HG03442 (cell line): Measurements from ENCODE around the gene PSAPL1.
"Not testable (repeated sequence)": the region's sequence is repeated elsewhere in the genome, so short reads cannot be mapped to it uniquely, and the experiment has no call there.

Experiments
- ATAC-seq: cut with Tn5 transposase; IDR thresholded peaks from one replicate; pipeline ENCODE4 v1.9.1; 2021; ENCODE audit warnings: mild to moderate bottlenecking, moderate library complexity; ENCODE audit not compliant: unreplicated experiment

PSAPL1 gene

DNA sequence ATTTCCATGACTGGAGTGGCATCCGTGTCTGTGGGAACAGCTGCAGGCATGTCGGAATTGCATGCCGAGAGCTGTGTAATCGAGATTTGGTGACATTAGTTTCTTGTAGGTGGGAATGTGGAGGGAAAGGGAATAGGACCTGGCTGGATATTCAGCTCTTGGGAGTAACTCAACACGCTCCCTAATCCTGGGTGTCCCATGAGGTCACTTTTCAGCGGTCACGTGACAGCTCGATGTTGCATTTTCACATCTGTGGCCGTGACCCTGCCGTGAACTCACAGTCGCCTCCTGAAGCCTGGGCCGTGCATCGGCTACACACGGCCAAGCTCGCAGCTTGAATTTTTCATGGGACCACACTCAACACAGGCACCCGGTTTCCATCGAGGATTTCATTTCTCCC, 25.8 kb upstream of the PSAPL1 start:
- no peak for ATAC-seq

DNA sequence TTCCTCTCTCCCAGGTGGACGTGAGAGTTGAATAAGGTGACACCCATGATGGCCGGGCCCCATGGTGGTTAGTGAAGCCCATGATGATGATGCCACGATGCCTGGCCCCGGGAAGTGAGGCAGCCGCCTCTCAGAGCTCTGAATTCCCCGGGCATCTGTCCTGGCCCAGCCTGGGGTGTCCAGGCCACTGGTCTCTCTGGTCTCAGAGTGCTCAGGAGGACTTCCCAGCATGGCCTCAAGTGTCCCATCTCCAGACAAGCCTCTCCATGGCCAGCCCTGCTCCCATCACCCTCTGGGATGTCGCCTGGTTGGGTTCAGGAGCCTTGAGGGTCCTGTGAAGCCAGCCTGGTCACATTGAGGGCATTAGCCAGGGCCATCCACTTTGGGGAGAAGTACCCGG, 24.7 kb upstream of the PSAPL1 start:
- no peak for ATAC-seq

DNA sequence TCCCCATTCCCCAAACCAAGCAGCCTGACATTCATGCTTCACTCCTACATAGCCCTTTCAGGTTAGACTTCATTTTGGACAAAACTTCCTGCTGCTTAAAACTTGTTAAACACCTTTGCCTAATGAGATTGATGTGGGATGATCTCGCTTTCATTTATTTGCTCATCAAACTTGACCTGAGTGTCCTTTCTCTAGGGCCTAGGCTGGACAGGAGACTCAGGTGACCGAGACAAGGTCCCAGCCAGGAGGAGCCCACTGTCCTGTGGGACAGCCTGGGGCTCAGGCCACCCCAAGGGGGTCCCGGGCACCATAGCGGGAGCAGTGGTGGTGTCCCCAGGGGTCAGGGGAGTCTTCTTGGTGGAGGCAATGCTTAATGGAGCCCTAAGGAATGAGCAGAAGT, 23.7 kb upstream of the PSAPL1 start:
- ATAC-seq: no peak

DNA sequence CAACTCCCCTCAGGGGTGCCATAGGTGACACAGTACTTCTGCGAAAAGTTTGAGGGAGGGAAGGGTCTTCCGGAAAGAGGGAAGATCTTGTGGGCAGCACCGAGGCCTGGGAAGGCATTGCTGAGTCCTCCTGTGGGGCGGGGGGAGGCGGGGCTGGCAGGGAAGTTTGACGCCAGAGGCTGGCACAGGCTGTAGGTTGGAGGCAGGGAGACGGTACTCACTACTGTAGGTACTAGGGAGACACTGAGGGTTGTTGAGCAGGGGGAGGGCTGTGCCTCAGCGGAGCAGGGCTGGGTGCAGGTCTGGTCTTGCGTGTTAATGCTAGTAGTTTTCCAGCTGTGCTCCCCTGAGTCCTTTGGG, 23.3 kb upstream of the PSAPL1 start:
- ATAC-seq: no peak

DNA sequence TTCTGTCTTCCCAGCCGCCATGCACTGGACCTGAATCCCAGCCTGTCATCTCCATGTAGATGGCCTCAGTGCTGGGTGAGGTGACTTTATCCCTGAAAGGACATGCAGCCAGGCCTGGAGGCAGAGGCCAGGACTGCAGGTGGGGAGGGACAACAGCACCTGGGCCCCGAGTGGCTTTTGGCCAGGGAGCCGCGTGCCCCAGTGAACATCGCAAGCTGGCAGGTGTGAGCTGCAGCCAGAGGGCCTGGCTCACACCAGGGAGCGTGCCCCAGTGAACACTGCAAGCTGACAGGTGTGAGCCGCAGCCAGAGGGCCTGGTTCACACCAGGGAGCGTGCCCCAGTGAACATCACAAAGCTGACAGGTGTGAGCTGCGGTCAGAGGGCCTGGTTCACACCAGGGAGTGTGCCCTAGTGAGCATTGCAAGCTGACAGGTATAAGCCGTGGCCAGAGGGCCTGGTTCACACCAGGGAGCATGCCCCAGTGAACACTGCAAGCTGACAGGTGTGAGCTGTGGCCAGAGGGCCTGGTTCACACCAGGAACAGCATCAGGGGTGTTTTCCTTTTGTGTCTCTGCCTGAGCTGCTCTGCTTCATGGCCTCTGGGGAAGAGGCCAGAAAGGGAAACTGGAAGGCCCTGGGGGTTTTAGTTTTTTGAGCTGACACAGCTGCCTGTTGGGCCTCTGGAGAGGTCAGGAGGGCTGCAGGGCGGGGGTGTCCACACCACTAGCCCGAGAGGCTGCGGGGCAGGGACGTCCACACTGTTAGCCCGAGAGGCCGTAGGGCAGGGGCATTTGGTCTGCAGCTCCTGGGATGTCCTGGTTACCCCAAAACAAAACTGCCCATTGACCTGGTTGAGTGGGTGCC, 22.7 kb upstream of the PSAPL1 start:
- ATAC-seq: no peak

DNA sequence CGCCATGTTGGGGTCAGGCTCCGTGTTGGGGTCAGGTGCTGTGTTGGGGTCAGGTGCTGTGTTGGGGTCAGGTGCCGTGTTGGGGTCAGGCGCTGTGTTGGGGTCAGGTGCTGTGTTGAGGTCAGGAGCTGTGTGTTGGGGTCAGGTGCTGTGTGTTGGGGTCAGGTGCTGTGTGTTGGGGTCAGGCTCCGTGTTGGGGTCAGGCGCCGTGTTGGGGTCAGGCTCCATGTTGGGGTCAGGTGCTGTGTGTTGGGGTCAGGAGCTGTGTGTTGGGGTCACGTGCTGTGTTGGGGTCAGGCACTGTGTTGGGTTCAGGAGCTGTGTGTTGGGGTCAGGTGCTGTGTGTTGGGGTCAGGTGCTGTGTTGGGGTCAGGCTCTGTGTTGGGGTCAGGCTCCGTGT, 18.1 kb upstream of the PSAPL1 start:
- not testable (repeated sequence) for ATAC-seq

DNA sequence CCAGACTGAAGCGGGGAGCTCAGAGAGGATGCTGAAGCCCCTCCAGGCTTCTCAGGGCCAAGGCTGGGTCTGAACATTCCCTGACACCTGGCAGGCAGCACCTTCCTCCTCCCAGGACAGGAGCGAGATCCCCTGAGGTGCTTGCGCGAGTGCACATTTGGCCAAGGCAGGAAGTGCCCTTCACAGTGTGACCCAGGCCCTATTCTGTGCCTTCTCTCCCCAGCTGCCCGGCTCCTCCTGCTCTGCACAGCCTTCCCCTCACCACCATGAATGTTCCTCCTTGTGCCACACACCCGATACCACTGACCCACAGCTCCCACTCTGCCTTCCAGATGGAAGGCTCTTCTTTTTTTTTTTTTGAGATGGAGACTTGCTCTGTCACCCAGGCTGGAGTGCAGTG, 17.1 kb upstream of the PSAPL1 start:
- no peak for ATAC-seq

DNA sequence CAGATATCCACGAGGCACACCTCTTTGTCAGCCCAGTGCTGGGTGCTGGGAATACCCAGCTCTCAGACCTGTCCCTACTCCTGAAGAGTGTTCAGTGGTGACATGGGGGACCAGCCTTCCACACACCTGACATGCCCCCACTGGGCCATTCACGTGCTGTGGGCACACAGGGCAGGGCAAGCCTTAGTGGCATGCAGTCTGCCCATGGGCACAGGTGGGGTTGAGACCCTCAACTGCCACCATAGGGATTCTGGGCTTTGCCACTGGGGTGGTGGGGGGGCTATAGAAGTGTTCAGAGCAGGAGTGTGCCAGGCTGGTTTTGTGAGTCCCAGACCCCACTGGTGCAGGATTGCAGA, 16.7 kb upstream of the PSAPL1 start:
- ATAC-seq: no peak

DNA sequence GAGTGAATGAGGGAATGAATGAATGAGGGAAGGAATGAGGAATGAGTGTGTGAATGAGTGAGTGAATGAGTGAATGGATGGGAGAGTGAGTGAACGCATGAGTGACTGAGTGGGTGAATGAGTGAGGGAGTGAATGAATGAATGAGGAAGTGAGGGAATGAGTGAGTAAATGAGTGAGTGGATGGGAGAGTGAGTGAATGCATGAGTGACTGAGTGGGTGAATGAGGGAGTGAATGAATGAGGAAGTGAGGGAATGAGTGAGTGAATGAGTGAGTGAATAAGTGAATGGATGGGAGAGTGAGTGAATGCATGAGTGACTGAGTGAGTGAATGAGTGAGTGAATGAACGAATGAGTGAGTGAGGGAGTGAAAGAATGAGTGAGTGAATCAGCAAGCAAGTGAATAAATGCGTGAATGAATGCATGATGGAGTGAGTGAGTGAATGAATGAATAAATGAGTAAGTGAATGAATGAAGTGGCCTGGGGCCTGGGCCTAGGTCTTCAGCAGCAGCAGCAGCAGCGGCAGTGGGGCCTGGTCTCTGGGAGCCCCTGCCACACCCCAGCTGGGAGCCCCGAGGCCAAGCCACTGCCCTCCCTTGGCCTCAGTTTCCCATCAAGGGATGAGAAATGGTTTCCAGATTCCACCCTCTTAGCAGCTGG, 16.2 kb upstream of the PSAPL1 start:
- ATAC-seq: no peak

DNA sequence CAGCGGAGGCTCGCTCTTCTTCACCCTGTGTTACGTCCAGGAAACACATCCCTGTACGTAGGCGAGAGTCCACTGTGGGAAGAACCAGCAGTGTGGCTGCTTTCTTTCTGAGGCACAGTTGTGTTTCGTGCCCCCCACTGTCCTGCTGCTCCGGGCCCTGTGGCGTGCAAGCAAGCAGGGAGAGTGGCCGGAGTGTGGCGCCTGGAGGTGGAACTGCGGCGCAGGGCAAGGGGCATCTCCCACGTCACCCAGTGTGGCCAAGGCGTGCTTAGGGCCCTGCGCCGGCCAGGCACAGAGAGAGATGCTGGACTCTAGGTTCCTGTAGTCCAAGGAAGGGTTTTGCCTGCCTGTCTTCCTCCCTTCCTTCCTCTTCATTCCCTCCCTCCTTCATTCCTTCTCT, 13.3 kb upstream of the PSAPL1 start:
- no peak for ATAC-seq

DNA sequence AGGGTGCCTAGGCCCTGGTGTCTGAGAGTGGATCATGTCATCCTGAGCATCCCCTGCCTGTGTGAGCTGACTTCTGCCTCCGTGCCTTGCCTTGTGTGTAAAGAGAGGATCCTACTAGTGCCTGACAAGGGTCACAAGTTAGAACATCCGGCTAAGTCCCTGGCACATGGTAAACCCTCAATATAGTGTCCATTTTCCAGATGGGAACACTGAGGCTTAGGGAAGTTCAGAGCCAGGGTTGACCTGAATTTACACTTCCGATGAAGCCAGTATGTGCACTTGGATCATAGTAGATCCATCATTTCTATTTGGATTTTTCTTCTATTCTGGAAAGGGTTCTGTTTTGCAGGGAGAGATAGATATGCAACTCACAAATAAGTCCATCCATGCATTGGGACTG, 12.5 kb upstream of the PSAPL1 start:
- no peak for ATAC-seq

DNA sequence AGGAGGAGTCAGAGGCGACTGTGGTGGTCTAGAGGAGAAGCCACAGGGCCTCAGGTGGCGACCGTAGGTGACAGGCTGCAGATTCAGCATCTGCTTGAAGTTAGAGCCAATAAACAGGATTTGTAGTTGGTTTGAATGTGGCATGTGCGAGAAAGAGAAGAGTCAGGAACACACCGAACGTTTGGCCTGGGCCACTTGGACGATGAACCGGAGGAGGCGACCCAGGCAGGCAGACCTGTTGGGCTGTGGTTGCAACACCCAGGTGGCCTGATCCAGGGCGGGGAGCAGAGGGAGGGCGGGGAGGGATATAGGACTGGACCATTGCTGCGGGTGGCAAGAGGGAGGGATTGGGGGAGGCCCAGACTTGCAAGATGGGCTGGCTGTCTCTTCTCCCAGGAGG, 10.0 kb upstream of the PSAPL1 start:
- no peak for ATAC-seq

DNA sequence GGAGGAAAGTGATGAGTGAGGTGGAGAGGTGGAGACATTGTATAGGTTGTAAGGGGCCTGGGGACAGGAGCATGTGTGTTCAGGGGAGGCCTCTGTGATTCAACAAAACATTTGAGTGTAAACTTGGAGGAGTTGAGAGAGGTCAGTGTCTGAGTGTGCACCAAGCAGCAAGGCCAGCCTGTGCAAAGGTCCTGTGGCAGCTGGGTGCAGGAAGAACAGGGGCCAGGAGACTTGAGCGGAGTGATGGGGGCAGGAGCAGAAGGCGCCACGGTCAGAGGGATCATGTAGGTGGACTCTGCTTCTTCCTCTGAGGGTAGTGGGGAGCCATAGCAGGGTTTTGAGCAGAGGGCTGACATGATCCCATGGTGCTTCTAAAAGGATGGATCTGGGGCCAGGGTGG, 9.6 kb upstream of the PSAPL1 start:
- ATAC-seq: no peak

DNA sequence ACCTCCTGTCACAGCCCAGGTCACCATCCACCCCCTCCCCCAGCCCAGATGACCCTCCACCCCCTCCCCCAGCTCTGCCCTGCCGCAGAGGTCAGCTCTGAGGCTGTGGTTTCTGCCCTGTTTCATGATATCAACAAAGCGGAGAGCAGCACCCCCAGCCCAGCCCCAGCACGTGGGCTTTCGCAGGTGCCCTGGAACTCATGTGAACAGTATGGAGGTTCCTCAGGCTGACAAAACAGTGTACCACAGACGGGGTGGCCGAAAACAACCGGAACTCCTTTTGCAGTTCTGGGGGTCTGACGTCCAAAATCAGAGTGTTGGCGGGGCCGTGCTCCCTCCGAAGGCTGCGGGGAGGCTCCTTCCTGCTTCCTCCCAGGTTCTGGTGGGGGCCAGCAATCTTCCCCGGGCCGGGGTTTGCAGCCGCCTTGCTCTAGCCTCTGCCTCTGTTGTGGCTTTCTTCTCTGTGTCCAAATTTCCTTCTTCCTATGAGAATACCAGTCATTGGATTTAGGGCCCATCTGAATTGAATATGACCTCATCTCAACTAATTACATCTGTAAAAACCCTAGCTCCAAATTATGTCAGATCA, 7.9 kb upstream of the PSAPL1 start:
- ATAC-seq: no peak

DNA sequence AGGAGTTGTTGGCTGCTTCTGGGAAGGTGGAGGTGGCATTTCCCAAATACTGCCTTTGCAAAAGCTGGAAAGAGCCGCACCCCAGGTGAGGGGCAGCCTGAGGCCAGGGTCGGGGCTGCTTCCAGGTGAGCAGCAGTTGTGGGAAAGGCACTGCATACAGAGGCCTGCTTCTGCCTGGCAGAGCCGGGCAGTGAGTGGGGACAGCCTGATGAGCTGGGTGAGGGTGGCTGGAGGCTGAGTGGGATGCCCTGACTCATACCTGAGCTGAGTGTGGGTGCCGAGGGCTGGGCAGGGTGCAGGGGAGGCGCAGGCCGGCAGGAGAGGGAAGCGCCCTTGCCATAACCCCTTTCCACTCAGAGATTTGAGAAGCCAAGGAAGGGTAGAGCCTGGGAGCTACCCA, 6.5 kb upstream of the PSAPL1 start:
- no peak for ATAC-seq

DNA sequence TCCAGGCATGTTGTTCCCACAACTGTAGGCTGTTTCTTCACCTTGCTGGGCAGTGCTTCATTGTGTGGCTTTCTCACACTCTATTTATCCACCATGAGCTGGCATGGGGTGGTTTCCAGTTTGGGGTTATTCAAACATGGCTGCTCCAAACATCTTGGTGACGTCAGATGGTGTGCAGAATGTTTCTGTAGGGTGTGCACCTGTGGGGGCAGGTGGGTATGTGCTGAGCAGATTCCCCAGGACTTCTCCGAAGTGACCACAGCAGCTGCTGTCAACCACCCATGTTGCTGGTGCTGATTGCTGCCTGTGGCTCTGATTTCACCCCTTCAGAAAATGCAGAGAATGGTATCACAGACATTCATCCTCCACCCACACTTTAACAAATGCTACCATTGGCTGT, 5.0 kb upstream of the PSAPL1 start:
- no peak for ATAC-seq

DNA sequence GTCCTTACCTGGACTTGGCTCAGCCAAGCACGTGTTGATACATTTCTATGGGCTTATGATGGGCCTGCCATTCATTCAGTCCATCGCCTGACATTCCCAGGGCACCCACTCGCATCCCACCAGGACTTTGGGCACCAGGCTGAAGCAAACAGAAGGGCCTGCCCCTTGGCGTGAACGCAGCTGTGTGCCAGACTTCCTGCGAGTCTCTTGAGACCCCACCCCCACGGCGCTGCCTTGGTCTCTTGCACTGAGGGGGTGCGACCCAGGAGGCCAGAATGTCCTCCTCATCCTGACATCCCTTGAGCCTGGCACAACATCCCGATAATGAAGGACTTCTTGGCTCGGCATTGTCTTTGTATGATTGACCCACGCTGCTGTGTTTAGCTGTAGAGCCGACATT, 1.5 kb upstream of the PSAPL1 start:
- ATAC-seq: no peak

DNA sequence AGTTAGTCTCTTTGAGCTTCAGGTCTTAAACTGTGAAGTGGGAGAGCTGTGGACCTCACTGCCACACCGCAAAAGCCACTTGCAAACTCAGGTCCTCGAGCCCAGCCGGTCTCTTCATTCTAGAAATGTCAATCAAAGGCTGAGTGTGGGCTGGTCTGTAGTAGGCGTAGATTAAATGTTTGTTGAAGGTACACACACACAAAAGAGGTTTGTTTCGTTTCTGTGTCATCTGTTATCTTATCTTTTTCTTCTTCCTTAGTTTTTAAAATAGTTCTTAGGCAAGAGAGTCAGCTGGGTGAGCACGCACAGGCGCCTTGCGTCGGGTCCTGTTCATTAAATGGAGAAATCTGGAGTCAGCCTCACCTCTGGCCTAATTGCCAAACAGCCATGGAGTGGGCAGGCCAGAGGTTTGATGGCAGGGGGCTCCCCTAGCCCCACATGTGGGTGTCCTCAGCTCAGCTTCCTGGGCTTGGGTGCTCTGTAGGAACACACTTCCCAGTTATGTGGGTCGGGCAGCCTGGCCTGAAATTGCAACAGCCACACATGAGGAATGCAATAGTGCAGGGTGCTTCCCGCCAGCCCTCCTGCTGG, 836 bp upstream of the PSAPL1 start:
- ATAC-seq: no peak

DNA sequence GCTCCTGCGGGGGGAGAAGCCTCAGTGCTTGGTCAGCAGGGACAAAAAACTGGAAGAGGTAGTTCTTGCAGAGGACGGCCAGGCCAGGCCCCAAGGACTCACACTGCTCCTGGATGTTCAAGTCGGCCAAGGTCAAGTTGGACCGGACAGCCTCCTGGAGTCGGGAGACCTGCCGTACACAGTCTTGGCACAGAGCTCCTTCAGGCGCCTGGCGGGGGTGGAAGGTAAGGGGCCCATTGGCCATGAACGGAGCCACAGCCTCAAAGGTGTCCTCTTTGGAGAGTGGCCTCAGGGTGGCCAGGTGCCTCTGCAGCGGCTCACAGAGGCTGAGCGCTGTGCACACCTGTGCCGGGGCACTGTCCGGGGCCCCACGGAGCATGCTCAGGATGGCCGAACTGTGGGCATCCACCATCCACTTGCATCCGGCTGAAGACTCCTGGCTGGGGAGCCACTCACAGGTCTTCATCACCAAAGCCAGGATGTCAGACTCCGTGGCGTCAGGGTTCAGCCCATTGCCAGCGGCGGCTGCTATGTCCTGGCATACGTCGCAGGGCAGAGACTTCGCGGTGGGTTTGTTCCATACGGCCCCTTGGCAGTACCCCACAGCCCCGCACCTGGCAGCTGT, 477 bp downstream of the PSAPL1 start:
- ATAC-seq: no peak

DNA sequence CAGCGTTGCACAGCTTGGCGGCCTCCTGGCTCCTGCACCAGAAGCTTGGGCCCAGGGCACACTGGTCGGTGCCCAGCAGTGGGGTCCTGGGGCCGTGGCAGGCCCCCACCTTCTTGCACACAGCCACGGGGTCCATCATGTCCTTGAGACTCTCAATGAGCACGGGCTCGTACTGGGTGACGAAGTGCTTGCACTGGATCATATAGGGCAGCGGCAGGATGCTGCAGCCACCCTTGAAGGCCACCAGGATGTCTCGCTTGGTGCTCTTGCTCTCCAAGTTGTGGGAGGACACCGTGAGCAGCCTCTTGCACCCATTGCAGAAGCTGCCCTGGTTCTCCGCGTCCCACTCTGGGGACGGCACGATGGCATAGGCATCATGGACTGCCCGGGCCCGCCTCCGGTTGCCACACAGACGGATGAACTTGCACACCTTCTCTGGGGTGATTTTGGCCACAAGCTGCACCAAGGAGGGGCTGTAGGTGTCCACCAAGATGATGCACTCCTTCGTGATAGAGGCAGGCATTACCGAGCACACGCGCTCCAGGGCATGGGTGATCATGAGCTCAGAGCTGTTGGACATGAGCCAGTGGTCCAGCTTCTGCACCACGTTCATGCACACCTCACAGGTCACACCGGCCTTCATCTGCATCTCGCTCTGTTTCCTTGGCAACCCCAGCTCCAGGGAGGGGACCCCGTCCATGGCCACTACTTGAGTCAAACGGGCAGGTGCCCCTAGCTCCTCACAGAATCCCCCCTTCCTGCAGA, 1.2 kb downstream of the PSAPL1 start:
- ATAC-seq: no peak
